GM13977 (cell line): ENCODE measurements around the gene RAB6B.

Experiments used
- DNase-seq: peaks from one replicate; pipeline ENCODE4 v3.0.0; 2012; ENCODE audit warnings: low spot score
- CTCF ChIP-seq: IDR thresholded peaks from 2 replicates; pipeline ENCODE4 v1.5.1; 2012; ENCODE audit warnings: mild to moderate bottlenecking, control low read depth; ENCODE audit not compliant: insufficient read depth; ENCODE audit errors: extremely low read depth, missing control alignments
- in situ Hi-C: fragments of 300-500 bp; cut with MboI; formaldehyde crosslinking; loops from one replicate; pipeline ENCODE4 v1.12.0; 2022; ENCODE audit warnings: low sequenced_read_pairs, low pct_unique_long_range_greater_than_20kb, mixed read lengths, inconsistent platforms; ENCODE audit not compliant: unreplicated experiment

The RAB6B gene

GRCh38 chr3:133891662-133892378 lies 3.9 kb downstream of the RAB6B start:
- in situ Hi-C loops: no loop called here
- no peak for DNase-seq
- TF ChIP-seq CTCF: no peak

GRCh38 chr3:133890972-133891644 lies 4.6 kb downstream of the RAB6B start:
- in situ Hi-C loops: no loop called here
- no peak for DNase-seq
- TF ChIP-seq CTCF: no peak

- no peak for TF ChIP-seq CTCF
- no peak for DNase-seq
- in situ Hi-C loops: no loop called here
Measured at GRCh38 chr3:133890037-133890436, 5.6 kb downstream of the RAB6B start.

GRCh38 chr3:133888726-133889340 lies 6.8 kb downstream of the RAB6B start:
- TF ChIP-seq CTCF: no peak
- DNase-seq: no peak
- in situ Hi-C loops: no loop called here

GRCh38 chr3:133887803-133888703 lies 7.6 kb downstream of the RAB6B start:
- in situ Hi-C loops: no loop called here
- no peak for DNase-seq
- no peak for TF ChIP-seq CTCF
